Testis (tissue), 3 donors: ENCODE measurements around the gene GATAD1. TPM values are rescaled to one million over a fixed set of nuclear protein-coding genes. Genes with fewer than 3 reads are reported as not detected.

Source experiments
- DNase-seq: peaks from one replicate; pipeline ENCODE4 v3.0.0-alpha.2; 2019
- H3K27ac ChIP-seq, 2 donors: fragments of 200-600 bp; sonication (generic); one replicate each; pipeline ENCODE4 v1.5.1; 2019
- H3K27me3 ChIP-seq: fragments of 200-600 bp; sonication (generic); one replicate; pipeline ENCODE4 v1.5.1; 2019
- H3K36me3 ChIP-seq: fragments of 200-600 bp; sonication (generic); one replicate; pipeline ENCODE4 v1.5.1; 2017; ENCODE audit warnings: low read depth; ENCODE audit errors: missing control alignments
- H3K4me1 ChIP-seq: fragments of 200-600 bp; sonication (generic); one replicate; pipeline ENCODE4 v1.5.1; 2019
- H3K4me3 ChIP-seq, 2 donors: fragments of 200-600 bp; sonication (generic); one replicate each; pipeline ENCODE4 v1.5.1; 2017 to 2019
- H3K9me3 ChIP-seq: fragments of 200-600 bp; sonication (generic); one replicate; pipeline ENCODE4 v1.5.1; 2017
- POLR2A ChIP-seq: fragments of 450-650 bp; IDR thresholded peaks from one replicate; pipeline ENCODE4 v1.6.1; 2017; ENCODE audit warnings: antibody characterized with exemption, mild to moderate bottlenecking, moderate library complexity
- WGBS, 2 donors: methylation state at CpG; one replicate each; pipeline ENCODE4 v1.1.5; 2018; 5-methylcytosine and 5-hydroxymethylcytosine counted together
- intact Hi-C: fragments of 100-400 bp; cut with DNase I; formaldehyde crosslinking; loops from one replicate; pipeline ENCODE4 v1.15.1; 2023; ENCODE audit warnings: low total_unique reads
- polyA plus RNA-seq: library from polyadenylated mRNA; stranded (reverse); fragments of 350-450 nt; fragmentation: Illumina TruSeq; extraction: RNeasy Lipid Tissue Mini Kit (QIAGEN cat#74804); gene quantifications from one replicate; pipeline ENCODE4 v1.2.3, GENCODE V29; 2014; ENCODE audit warnings: low read depth, low replicate concordance; ENCODE audit not compliant: insufficient read depth
- total RNA-seq, 2 donors: library from RNA; depleted of rRNA; stranded (reverse); fragments of >200 nt; gene quantifications; one replicate each; pipeline ENCODE4 v1.2.3, GENCODE V29; 2016
- TF ChIP-seq, protein P1 (sequence below), 3 experiments: fragments of 450-650 bp in 2 of 3; fragments of 200-600 bp in 1 of 3; sonication (generic) in 1 of 3; IDR thresholded peaks; one replicate each; pipeline ENCODE4 v1.5.1; 2016 to 2019; ENCODE audit warnings: antibody characterized with exemption in 3 of 3, mild to moderate bottlenecking in 2 of 3, moderate library complexity in 1 of 3

GATAD1 gene
- total and polyA plus RNA-seq, 3 donors from 2014 or later, result 22.7 to 71.7 (median 65.5) TPM

DNA sequence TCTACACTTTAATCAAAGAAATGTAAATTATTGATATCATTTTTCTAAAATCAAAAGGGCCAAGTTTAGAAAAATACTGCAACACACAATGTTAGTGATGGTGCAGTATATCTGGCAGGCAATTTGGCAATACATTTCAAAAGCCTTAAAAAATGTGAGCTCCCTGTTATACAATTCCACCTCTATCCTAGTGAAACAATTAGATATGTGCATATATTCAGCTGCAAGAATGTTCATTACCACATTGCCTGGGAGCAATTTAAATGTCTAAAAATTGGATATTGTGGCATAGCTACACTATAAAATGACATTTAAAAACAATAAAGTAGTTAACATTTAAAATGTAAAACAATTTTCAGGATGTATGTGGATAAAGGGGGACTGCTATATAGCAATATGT lies 40.5 kb downstream of the GATAD1 start:
- TF ChIP-seq, protein P1, sequence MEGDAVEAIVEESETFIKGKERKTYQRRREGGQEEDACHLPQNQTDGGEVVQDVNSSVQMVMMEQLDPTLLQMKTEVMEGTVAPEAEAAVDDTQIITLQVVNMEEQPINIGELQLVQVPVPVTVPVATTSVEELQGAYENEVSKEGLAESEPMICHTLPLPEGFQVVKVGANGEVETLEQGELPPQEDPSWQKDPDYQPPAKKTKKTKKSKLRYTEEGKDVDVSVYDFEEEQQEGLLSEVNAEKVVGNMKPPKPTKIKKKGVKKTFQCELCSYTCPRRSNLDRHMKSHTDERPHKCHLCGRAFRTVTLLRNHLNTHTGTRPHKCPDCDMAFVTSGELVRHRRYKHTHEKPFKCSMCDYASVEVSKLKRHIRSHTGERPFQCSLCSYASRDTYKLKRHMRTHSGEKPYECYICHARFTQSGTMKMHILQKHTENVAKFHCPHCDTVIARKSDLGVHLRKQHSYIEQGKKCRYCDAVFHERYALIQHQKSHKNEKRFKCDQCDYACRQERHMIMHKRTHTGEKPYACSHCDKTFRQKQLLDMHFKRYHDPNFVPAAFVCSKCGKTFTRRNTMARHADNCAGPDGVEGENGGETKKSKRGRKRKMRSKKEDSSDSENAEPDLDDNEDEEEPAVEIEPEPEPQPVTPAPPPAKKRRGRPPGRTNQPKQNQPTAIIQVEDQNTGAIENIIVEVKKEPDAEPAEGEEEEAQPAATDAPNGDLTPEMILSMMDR (IDR thresholded peaks at IDR 0.05), result no peak
- TF ChIP-seq POLR2A, result no peak
- intact Hi-C loops, result no loop called here

DNA sequence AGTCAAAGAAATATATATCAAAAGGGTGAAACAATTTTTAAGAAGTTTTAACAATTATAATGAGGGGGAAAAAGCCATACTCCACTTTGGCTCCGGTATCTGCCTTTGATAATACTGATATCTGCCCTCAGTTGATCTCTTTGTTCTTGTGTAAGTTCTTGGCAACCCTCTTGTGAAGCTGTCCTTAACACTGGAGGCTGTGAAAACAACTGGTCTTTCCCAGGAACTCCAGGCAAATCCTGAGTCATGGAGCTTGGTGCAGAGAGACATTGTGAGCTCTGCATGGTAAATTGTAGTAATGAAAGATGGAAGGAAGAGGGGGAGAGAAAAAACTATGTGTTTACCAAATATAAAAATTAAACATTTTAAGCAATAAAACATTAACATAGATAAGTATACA lies 42.4 kb downstream of the GATAD1 start:
- H3K4me3 ChIP-seq, result no peak overlapping the region
- WGBS, 2 donors, result 63 to 65% methylated on average over 1 of the region's 1 CpG
- DNase-seq, result no peak
- H3K4me1 ChIP-seq, result no peaks in the 10 kb centered on the region
- no peaks in the 10 kb centered on the region for H3K27me3 ChIP-seq
- H3K27ac ChIP-seq, result no peak overlapping the region
- intact Hi-C loops, result no loop called here
- TF ChIP-seq, protein P1 (IDR thresholded peaks at IDR 0.05), result no peak
- TF ChIP-seq POLR2A, result no peak
- H3K36me3 ChIP-seq, result no peaks in the 10 kb centered on the region
- H3K9me3 ChIP-seq, result no peaks in the 10 kb centered on the region

More for the DNA sequence above, 40.5 kb downstream of the GATAD1 start:
- Histone ChIP-seq H3K4me3 (no peak overlapping the region), H3K4me1 (no peaks in the 10 kb centered on the region), H3K36me3 (no peaks in the 10 kb centered on the region), H3K27ac (no peak overlapping the region), H3K27me3 (no peaks in the 10 kb centered on the region), H3K9me3 (no peaks in the 10 kb centered on the region)
- DNase-seq, result no peak

DNA sequence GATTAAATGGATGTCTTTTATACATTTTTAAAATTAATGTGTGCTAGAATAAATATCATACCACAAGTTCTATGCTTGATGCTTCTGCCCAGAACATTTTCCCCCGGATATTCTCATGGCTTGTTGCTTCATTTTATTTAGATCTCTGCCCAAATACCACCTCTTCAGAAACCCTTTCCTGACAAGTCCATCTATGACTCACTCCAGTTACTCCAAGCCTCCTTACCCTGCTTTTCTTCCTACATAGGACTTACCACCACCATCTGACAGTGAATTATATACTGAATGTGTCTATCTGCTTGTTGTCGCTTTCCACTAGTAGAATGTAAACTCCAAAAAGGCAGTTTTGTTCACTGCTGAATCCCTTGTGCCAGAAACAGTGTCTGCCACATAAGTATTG lies 49.6 kb downstream of the GATAD1 start:
- Histone ChIP-seq H3K36me3 (no peaks in the 10 kb centered on the region), H3K9me3 (no peaks in the 10 kb centered on the region), H3K27ac (no peak overlapping the region), H3K4me3 (no peak overlapping the region), H3K4me1 (no peaks in the 10 kb centered on the region), H3K27me3 (no peaks in the 10 kb centered on the region)
- TF ChIP-seq, protein P1 (IDR thresholded peaks at IDR 0.05), result no peak
- TF ChIP-seq POLR2A, result no peak
- DNase-seq, result no peak
- intact Hi-C loops, result no loop called here
- whole genome bisulfite sequencing, 2 donors, result 82 to 90% methylated on average over 2 of the region's 2 CpGs

DNA sequence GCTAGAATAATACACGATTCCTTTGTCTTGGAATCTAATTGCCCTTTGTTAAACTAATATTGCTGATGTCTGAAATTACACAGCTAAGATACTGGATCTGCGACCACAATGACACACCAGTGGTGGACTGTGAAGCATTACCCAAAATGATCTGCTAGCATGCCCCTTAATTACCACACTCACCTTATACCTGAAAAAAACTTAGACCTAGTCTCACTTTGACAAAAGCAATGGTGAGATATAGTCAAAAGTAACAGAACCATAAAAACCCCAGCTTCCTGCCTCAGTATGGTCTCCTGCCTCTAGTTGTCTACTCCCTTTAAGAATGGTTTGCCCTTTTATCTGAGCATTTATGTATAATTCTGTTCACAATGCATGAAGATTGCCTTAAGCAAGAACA lies 51.3 kb downstream of the GATAD1 start:
- DNase-seq, result no peak
- Histone ChIP-seq H3K4me1 (no peaks in the 10 kb centered on the region), H3K4me3 (no peak overlapping the region), H3K27ac (no peak overlapping the region), H3K36me3 (no peaks in the 10 kb centered on the region), H3K27me3 (no peaks in the 10 kb centered on the region), H3K9me3 (no peaks in the 10 kb centered on the region)
- 76 to 93% methylated on average over 2 of the region's 2 CpGs for WGBS, 2 donors
- intact Hi-C loops, result no loop called here
- no peak for TF ChIP-seq POLR2A
- TF ChIP-seq, protein P1 (IDR thresholded peaks at IDR 0.05), result no peak

DNA sequence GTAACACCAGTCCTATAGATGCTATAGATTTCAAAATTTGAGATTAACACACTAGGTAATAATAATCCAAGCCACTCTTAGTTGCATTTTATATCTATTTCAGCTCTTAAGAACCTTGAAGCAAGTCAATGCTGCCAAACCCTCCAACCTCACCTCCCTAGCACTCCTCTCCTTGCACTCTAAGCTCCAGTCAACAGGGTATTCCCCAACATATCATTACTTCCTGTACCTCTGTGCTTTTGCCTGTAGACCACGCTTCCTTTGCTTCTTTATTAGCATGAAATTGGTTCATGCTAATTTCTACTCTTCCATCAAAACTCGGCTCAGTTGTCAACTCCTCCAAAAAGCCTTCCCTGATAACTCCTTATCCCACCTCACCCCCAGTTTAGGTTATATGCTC lies 56.5 kb downstream of the GATAD1 start:
- TF ChIP-seq, protein P1 (IDR thresholded peaks at IDR 0.05), result no peak
- TF ChIP-seq POLR2A, result no peak
- intact Hi-C loops, result no loop called here
- Histone ChIP-seq H3K4me3 (no peak overlapping the region), H3K9me3 (no peaks in the 10 kb centered on the region), H3K36me3 (no peaks in the 10 kb centered on the region), H3K27me3 (no peaks in the 10 kb centered on the region), H3K27ac (no peak overlapping the region), H3K4me1 (peaks cover 9% of the 10 kb centered on the region)
- no peak for DNase-seq
- WGBS, 2 donors, result 83 to 87% methylated on average over 2 of the region's 2 CpGs
